ENCODE results near the gene ARHGAP18.

ARHGAP18 gene

DNA sequence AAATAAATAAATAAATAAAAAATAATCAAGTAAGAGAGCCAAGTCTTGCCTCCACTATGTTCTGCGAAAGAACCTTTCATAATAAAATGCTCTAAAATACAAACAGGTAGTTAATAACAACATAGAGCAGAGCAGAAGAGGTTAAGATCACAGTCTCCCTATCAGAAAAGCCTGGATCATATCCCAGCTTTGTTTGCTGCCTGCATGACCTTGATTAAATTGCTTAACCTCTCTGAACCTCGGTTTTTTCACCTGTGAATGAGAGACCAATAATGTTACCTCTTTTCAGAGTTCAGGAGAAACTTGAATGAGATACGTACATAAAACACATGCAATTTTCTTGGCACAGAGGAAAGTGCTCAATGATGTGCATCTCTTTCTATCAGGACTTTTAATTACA, 44.4 kb downstream of the ARHGAP18 start:
- no peak for DNase-seq

DNA sequence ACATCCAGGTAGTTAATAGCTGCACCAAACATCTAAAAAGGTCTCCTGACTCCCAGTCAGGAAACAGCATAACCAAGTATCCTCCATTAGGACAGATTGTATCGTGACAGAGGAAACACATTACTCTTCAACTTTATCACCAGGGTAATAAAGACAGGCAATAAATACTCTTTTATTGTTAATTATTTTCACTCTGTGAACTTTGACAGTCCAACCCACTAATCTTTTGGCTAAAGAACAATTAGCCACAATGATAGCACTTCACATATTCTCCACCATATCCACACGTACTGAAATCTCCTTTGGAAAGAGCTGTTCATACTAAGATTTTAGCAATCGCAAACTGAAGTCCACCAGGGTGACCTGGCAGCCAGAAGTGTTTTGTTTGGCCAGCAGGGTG, 46.4 kb downstream of the ARHGAP18 start:
- DNase-seq = no peak

- no peak for DNase-seq
Observed at GRCh38 chr6:129662980-129663431, 47.0 kb downstream of the ARHGAP18 start.

DNA sequence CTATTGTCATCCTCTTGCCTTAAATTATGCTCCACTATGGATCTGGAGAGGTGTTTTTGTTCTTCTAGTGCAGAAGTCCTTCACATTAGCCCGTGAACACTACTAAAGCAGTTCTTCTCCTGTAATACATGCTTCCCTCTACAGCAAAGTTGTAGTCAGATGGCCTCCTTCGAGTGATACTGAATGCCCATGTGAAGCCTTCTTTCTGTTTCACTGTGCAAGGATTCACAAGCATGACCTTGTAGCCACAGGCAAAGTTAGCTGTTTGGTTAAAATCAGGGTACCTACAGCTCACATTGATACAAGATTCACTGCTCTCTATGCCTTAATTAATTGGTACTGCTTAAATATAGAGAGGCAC, 47.6 kb downstream of the ARHGAP18 start:
- DNase-seq = no peak

DNA sequence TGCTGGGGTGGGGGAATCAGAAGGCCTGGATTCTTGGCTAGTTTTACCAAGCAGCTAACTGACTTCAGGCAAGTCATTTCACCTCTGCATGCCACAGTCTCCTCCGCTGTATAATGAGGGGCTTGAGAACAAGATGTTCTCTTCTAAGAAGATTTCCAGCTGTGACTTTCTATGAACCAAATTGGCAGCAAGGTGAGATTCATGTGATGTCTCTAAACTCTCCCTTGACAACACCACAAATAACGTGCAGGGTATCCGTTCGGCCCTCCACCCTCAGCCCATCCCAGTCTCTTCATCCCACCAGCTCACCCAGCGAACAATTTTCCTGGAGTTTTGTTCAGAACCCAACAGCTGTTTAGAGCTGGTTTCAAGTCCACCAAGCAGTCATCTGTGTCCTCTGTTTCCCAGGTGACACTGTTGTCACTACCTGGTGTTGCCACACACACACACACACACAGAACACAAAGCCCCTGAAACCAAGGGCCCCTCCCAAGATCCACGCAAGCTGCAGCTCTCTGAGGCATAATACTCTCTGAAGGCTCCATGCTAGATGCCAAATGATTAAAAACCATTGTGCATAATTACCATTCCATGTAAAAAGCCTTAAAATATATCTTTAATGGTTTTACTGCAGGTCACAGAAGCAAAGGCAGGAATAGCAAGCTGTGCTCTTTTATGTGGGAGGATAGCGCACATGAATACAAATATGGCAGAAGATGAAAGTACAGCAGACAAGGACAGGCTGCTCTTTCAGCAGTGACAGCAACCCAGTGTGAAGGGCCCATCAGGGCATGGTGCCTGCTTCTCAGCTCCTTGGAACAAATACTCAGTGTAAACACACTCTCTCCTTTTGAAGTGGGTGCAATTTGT, 48.2 kb downstream of the ARHGAP18 start:
- no peak for DNase-seq

DNA sequence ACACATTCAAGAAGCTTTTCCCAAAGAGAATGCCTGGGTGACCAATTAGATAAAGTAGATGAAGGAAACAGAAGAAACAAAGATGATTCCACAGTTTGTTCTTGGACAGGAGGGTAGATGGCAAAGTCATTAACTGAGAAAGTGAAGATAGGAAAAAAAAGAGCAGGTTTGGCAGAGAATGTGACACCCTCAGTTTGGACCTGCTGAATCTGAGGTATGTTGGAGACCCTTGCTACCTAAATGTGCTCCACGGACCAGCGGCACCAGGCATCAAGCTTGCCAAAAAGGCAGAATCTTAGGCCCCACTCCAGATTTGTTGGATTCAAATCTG, 49.7 kb downstream of the ARHGAP18 start:
- no peak for DNase-seq

- DNase-seq = no peak
Observed at GRCh38 chr6:129659590-129660345, 50.2 kb downstream of the ARHGAP18 start.

GRCh38 chr6:129659167-129659566, 50.8 kb downstream of the ARHGAP18 start:
- no peak for DNase-seq

GRCh38 chr6:129657483-129657882, 52.5 kb downstream of the ARHGAP18 start:
- DNase-seq = no peak

DNA sequence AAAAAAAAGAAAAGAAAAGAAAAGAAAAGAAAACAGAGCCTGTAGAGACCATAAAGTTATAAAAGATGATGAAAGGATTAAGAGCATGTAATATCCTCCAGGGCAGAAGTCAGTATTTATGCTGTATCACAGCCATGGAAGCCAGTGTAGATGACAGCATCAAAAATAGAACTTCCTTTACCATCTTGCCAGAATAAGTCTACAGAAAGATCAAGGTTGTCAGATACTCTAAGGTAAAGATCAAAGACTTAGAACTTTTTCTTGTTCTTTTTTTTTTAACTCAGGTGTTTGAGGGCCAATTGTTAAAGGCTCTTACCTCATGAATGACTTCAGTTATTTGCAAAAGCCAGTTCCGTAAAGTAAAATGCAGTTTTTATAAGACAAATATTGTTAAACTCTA, 54.6 kb downstream of the ARHGAP18 start:
- DNase-seq = no peak

GRCh38 chr6:129653746-129654145, 56.2 kb downstream of the ARHGAP18 start:
- DNase-seq = no peak

GRCh38 chr6:129653229-129653628, 56.7 kb downstream of the ARHGAP18 start:
- no peak for DNase-seq

GRCh38 chr6:129651291-129651691, 58.7 kb downstream of the ARHGAP18 start:
- no peak for DNase-seq

DNA sequence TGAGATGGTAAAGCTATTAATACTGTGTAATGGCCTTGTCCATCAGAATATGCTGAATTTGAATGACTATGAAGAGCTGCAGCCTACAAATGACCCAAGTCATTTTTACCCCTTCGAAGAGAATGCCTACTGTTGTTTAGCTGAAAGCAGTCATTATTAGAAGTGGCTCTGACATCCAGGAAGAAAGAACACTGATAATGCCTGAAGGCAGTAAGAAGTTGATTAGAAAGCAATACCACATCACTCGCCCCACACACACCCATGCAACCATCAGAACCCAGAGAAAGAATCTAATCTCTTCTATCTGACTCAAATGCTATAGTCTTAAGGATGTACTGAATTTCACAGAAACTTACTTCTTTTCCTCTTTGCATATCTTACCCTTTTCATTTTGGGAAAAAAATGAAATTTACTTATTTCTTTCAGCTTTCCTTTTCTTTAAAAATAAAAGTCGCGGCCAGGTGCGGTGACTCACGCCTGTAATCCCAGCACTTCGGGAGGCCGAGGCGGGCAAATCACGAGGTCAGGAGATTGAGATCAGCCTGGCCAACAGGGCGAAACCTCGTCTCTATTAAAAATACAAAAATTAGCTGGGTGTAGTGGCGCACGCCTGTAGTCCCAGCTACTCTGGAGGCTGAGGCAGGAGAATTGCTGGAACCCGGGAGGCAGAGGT, 61.0 kb downstream of the ARHGAP18 start:
- no peak for DNase-seq

DNA sequence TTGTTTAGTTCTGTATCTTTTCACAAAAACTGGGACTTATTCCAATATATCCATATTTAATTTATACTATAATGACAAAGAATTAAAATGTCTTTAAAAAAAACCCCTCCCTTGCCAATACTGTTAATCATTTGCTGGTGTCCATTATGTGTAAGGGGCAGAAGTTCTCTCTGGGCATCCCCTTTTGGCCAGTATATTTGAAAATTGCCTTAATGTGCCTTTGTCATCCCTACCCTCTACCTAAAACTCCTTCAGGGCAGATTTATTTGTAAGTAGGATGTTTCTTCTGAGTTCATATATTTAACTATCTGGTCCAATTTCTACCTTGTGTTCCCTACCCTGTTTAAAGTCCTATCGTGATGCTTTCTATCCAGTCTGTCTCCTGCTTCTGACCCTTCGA, 62.9 kb downstream of the ARHGAP18 start:
- no peak for DNase-seq

DNA sequence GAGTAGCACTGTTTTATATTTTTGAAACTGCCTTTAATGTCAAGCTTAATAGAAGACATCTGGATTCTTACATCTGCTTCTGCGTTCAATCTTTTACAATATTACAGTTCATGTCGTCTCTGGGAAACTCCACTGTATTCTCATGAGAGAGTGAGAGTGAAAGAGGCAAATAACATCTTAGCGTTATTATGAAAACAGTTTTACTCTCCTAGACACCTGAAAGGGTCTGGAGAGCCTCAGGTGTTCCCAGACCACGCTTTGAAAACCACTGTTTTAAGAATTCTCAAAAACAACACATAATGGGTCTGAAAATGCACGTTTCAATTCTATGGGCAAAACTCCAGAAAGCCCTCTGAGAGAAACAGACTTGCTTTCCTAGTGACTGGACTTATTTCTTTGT, 63.3 kb downstream of the ARHGAP18 start:
- no peak for DNase-seq

GRCh38 chr6:129645830-129646579, 64.0 kb downstream of the ARHGAP18 start:
- DNase-seq = no peak

DNA sequence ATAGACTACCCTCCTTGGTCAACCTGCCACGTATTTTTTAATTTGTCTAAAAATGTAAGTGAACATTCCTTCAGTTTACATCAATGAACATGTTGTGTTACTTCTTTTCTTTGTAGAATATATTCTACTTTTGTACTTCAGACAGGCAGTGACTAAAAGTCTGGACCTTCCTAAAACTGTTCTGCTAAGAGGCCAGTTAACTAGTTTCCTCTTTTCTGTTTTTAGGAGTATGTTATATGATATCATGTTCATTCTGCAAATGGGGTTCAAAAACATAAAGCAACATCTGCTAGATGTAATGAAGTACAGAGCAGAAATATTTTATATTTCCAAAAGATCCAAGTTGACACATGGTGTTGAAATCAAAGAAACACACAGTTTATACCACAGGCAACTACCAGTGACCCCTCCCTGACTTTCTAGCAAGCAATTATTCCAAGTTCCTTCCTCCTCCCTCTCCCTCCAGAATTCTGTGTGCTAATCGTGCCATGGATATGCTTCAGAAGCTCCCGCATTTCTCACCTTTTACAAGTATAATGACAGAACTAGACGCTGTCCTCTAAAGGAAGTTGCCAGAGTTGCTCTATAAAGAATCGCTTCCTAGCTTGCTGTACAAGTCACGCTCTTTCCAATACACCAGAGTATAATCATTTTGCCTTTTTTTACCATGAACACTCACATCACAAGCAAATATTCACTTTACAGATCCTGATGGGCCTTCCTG, 64.7 kb downstream of the ARHGAP18 start:
- DNase-seq = no peak

DNA sequence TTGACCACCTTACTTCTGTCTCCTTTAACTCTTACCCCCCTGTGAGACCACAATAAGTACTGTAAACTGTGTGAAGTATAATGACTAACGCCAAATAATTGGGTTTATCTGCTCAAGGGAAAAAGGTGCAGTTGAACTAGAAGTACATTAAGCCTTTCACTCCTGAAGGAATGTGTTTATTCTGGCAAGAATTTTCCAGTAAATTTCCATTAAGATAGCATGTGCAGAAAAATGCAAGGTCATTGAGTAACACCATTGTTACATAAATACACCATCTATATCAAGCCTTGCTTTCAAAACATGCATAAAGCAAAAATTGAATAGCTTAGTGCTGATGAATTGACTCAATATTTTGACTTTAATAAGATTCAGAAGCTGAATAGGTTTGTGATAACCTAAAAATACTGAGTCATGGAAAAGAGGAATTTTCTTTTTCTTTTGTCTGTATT, 65.4 kb downstream of the ARHGAP18 start:
- DNase-seq = no peak

DNA sequence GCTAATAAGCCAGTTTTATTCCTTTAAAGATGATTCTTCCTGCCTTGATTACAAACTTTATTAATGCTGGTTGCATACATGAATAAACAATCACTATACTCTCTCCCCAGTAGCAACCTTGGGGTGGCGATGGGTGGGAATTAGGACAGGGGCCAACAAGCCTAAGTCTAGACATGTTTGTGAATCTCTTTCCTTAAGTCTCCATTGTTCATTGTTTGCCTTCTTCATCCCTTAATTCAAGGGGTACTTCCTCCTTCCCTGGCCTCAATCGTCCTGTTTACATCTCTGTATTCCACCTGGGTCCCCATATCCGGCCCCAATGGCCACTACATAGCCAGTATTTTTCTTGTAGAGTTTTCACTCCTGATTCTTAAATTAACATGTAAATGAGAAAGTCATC, 66.0 kb downstream of the ARHGAP18 start:
- no peak for DNase-seq

DNA sequence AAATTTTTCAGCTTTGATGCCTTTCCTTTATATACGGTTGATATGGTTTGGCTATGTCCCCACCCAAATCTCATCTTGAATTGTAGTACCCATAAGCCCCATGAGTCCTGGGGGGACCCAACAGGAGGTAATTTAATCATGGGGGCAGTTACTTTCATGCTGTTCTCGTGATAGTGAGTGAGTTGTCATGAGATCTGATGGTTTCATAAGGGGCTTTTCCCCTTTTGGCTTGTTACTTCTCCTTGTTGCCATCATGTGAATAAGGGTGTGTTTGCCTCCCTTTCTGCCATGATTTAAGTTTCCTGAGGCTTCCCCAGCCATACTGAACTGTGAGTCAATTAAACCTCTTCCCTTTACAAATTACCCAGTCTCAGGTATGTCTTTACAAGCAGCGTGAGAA, 66.8 kb downstream of the ARHGAP18 start:
- no peak for DNase-seq

GRCh38 chr6:129642322-129642721, 67.7 kb downstream of the ARHGAP18 start:
- no peak for DNase-seq

Measured in activated CD8-positive, alpha-beta memory T cell treated with anti-CD3 and anti-CD28 coated beads for 24 hours (primary cell).